Liver (tissue), 9 donors: ENCODE results near the gene IRS1. TPM values are rescaled to one million over a fixed set of nuclear protein-coding genes. Genes with fewer than 3 reads are reported as not detected.

Experiments
- DNase-seq: peaks from one replicate; pipeline ENCODE4 v3.0.0-alpha.2; 2017; ENCODE audit warnings: low spot score
- H3K27ac ChIP-seq, 2 donors: one replicate each; pipeline ENCODE4 v1.7.0; 2013; ENCODE audit warnings: inconsistent platforms in 2 of 2, low read length in 2 of 2, control low read depth in 1 of 2, low read depth in 1 of 2, mild to moderate bottlenecking in 1 of 2
- H3K27me3 ChIP-seq, 4 donors: one replicate each; pipeline versions ENCODE4 v1.6.1 to v1.7.0; 2013; ENCODE audit warnings: low read length in 3 of 4, inconsistent platforms in 1 of 4, mild to moderate bottlenecking in 1 of 4, moderate library complexity in 1 of 4; ENCODE audit not compliant: control insufficient read depth in 4 of 4, insufficient read depth in 4 of 4
- H3K36me3 ChIP-seq, 4 donors: one replicate each; pipeline versions ENCODE4 v1.6.1 to v1.7.0; 2013; ENCODE audit warnings: low read length in 3 of 4, mild to moderate bottlenecking in 3 of 4, low read depth in 1 of 4, moderate library complexity in 1 of 4; ENCODE audit not compliant: control insufficient read depth in 4 of 4, insufficient read depth in 3 of 4
- H3K4me1 ChIP-seq, 4 donors: one replicate each; pipeline versions ENCODE4 v1.6.1 to v1.7.0; 2013; ENCODE audit warnings: low read length in 3 of 4, mild to moderate bottlenecking in 3 of 4, moderate library complexity in 1 of 4; ENCODE audit not compliant: control insufficient read depth in 4 of 4, insufficient read depth in 4 of 4
- H3K4me3 ChIP-seq, 3 donors: one replicate each; pipeline versions ENCODE4 v1.6.1 to v1.7.0; 2013; ENCODE audit warnings: low read length in 3 of 3, control low read depth in 1 of 3, low read depth in 1 of 3, mild to moderate bottlenecking in 1 of 3
- H3K9ac ChIP-seq, 2 donors: one replicate each; pipeline ENCODE4 v1.7.0; 2013; ENCODE audit warnings: low read length in 2 of 2, mild to moderate bottlenecking in 2 of 2, moderate library complexity in 2 of 2, control low read depth in 1 of 2, low read depth in 1 of 2
- H3K9me3 ChIP-seq, 4 donors: one replicate each; pipeline versions ENCODE4 v1.6.1 to v1.7.0; 2013; ENCODE audit warnings: low read length in 3 of 4; ENCODE audit not compliant: control insufficient read depth in 4 of 4
- EGR1 ChIP-seq, 2 donors: IDR thresholded peaks; 2 replicates each; pipeline ENCODE4 v1.6.1; 2016 to 2018; ENCODE audit warnings: antibody characterized with exemption in 2 of 2, low read depth in 2 of 2
- FOXA1 ChIP-seq: IDR thresholded peaks from 2 replicates; pipeline ENCODE4 v1.6.1; 2016; ENCODE audit warnings: antibody characterized with exemption
- GABPA ChIP-seq, 2 donors: IDR thresholded peaks in 1 of 2; conservative IDR thresholded peaks in 1 of 2; 2 replicates each; pipeline ENCODE4 v1.6.1; 2016; ENCODE audit warnings: antibody characterized with exemption in 2 of 2, mild to moderate bottlenecking in 1 of 2, moderate library complexity in 1 of 2
- HNF4A ChIP-seq, 2 donors: conservative IDR thresholded peaks; 2 replicates each; pipeline ENCODE4 v1.6.1; 2016; ENCODE audit warnings: antibody characterized with exemption in 2 of 2, mild to moderate bottlenecking in 2 of 2
- HNF4G ChIP-seq: IDR thresholded peaks from 2 replicates; pipeline ENCODE4 v1.6.1; 2016; ENCODE audit warnings: antibody characterized with exemption
- JUND ChIP-seq, 2 donors: IDR thresholded peaks; 2 replicates each; pipeline ENCODE4 v1.6.1; 2016; ENCODE audit warnings: antibody characterized with exemption in 2 of 2
- NR2F2 ChIP-seq: IDR thresholded peaks from 2 replicates; pipeline ENCODE4 v1.6.1; 2016; ENCODE audit warnings: antibody characterized with exemption
- RAD21 ChIP-seq, 2 donors: IDR thresholded peaks; 2 replicates each; pipeline ENCODE4 v1.6.1; 2016; ENCODE audit warnings: antibody characterized with exemption in 2 of 2, mild to moderate bottlenecking in 2 of 2
- RXRA ChIP-seq, 2 donors: IDR thresholded peaks; 2 replicates each; pipeline ENCODE4 v1.6.1; 2017 to 2018; ENCODE audit warnings: antibody characterized with exemption in 2 of 2, mild to moderate bottlenecking in 1 of 2
- SP1 ChIP-seq: IDR thresholded peaks from 2 replicates; pipeline ENCODE4 v1.6.1; 2018; ENCODE audit warnings: antibody characterized with exemption, mild to moderate bottlenecking
- TAF1 ChIP-seq: conservative IDR thresholded peaks from 2 replicates; pipeline ENCODE4 v1.6.1; 2016; ENCODE audit warnings: antibody characterized with exemption, mild to moderate bottlenecking
- YY1 ChIP-seq: IDR thresholded peaks from 2 replicates; pipeline ENCODE4 v1.6.1; 2016; ENCODE audit warnings: antibody characterized with exemption, mild to moderate bottlenecking
- WGBS: extraction: QIAGEN DNeasy Blood & Tissue Kit; methylation state at CpG from one replicate; pipeline ENCODE4 v1.1.7; 2013; 5-methylcytosine and 5-hydroxymethylcytosine counted together
- polyA plus RNA-seq, 2 donors: library from polyadenylated mRNA; stranded (reverse) in 1 of 2; unstranded in 1 of 2; fragments of 200-250 nt in 1 of 2; fragments of >200 nt in 1 of 2; fragmentation: Nextera tagmentation in 1 of 2; extraction: Ambion mirVana in 1 of 2; gene quantifications; one replicate each; pipeline versions ENCODE4 v1.2.1 to v1.2.3, GENCODE V29; 2013 to 2015
- total RNA-seq, 2 donors: library from RNA; depleted of rRNA; stranded (reverse); fragments of >200 nt; gene quantifications; one replicate each; pipeline ENCODE4 v1.2.3, GENCODE V29; 2014
- TF ChIP-seq, protein P1 (sequence below): IDR thresholded peaks from 2 replicates; pipeline ENCODE4 v1.6.1; 2016; ENCODE audit warnings: antibody characterized with exemption
- TF ChIP-seq, protein P2 (sequence below): IDR thresholded peaks from 2 replicates; pipeline ENCODE4 v1.6.1; 2016; ENCODE audit warnings: antibody characterized with exemption
- TF ChIP-seq, protein P3 (sequence below): IDR thresholded peaks from 2 replicates; pipeline ENCODE4 v1.6.1; 2016; ENCODE audit warnings: antibody characterized with exemption
- TF ChIP-seq, protein P4 (sequence below): fragments of 150-350 bp; IDR thresholded peaks from 2 replicates; pipeline ENCODE4 v1.5.1; 2017; ENCODE audit warnings: improper control_type of control experiment, low read depth, low read length; ENCODE audit not compliant: missing input control
- TF ChIP-seq, protein P5 (sequence below): IDR thresholded peaks from 2 replicates; pipeline ENCODE4 v1.6.1; 2016; ENCODE audit warnings: antibody characterized with exemption, mild to moderate bottlenecking
- donor health status: healthy.
- donor health status: healthy.
- donor health status: healthy.
- donor health status: healthy.
- donor health status: healthy.

IRS1 gene
- total and polyA plus RNA-seq, 4 donors, result 7.4 to 11.6 (median 8.6) TPM

DNA sequence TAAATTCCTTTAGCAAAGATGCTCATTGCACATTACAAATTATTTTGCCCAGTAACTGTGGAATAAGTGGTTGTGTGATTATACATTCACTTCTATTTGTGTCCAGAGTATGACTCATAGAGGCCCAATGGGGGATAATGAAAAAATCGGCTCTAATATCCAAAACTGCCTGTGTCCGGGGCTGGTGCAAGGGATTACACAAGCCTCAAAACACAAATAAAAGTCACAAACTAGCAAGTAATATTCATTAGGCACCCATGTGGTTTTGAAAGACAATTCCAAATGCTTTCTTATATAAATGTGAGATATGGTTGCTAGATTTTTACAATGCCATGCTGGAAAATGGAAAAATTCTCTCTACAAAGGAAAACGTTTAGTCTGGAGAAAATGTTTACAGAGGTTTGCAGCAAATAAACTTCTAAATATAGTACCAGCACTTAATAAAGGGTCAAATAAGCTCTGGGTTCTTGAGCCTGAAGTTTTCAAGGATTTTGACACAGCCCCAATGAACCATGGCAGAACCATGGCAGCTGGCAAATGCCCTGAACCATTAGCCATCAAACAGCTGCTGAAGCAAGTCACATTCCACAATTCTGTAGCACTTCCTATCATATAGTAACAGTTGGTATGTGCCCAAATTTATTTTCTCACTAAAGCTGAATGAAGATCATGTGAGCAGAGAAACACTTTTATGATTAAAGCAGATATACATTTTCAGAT lies 40.5 kb downstream of the IRS1 start:
- Histone ChIP-seq H3K4me1 (peaks cover 9 to 52% (median 34%) of the 10 kb centered on the region in 4 donors), H3K4me3 (no peak overlapping the region), H3K27ac (peak overlapping the region; percentile 70 to 83), H3K27me3 (no peaks in the 10 kb centered on the region), H3K9ac (peak overlapping the region in 1 of 2 donors; percentile 37), H3K36me3 (no peaks in the 10 kb centered on the region), H3K9me3 (no peaks in the 10 kb centered on the region)
- peak; percentile 84 to 94 for TF ChIP-seq JUND (IDR thresholded peaks at IDR 0.05)
- TF ChIP-seq, protein P1, sequence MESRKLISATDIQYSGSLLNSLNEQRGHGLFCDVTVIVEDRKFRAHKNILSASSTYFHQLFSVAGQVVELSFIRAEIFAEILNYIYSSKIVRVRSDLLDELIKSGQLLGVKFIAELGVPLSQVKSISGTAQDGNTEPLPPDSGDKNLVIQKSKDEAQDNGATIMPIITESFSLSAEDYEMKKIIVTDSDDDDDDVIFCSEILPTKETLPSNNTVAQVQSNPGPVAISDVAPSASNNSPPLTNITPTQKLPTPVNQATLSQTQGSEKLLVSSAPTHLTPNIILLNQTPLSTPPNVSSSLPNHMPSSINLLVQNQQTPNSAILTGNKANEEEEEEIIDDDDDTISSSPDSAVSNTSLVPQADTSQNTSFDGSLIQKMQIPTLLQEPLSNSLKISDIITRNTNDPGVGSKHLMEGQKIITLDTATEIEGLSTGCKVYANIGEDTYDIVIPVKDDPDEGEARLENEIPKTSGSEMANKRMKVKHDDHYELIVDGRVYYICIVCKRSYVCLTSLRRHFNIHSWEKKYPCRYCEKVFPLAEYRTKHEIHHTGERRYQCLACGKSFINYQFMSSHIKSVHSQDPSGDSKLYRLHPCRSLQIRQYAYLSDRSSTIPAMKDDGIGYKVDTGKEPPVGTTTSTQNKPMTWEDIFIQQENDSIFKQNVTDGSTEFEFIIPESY, result no peak
- no peak for TF ChIP-seq TAF1
- peak; percentile 15 to 31 for TF ChIP-seq HNF4A (conservative IDR thresholded peaks at IDR 0.05)
- no peak for TF ChIP-seq RXRA (IDR thresholded peaks at IDR 0.05)
- TF ChIP-seq RAD21 (IDR thresholded peaks at IDR 0.05), result peak; percentile 17 to 24
- TF ChIP-seq, protein P2, sequence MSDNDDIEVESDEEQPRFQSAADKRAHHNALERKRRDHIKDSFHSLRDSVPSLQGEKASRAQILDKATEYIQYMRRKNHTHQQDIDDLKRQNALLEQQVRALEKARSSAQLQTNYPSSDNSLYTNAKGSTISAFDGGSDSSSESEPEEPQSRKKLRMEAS, result no peak
- TF ChIP-seq, protein P3, sequence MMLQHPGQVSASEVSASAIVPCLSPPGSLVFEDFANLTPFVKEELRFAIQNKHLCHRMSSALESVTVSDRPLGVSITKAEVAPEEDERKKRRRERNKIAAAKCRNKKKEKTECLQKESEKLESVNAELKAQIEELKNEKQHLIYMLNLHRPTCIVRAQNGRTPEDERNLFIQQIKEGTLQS, result peak; percentile 75
- peak; percentile 24 for TF ChIP-seq YY1
- TF ChIP-seq EGR1 (IDR thresholded peaks at IDR 0.05; ENCODE audit: low read depth in 2 of 2), result no peak
- no peak for TF ChIP-seq FOXA1
- WGBS, result 27% methylated on average over 3 of the region's 3 CpGs
- DNase-seq, result no peak

DNA sequence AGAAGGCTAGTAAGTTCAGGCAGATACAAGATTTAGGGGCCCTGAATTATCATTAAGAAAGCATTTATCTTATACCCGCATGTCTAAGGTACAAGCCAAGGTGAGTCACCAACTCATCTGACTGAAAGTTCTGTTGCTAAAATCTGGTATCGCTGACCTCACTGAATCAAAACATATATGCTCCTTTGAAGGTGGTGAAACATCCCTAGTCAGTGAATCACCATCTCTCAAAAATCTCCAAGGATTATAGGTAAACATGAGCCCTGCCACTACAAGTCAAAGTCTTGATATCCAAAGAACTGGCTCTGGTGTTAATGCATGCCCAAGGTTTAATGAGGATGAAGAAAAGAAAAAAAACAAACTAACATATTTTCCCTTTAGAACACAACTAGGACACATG lies 43.5 kb downstream of the IRS1 start:
- no peak overlapping the region for H3K9ac ChIP-seq
- DNase-seq, result no peak
- 94% methylated on average over 2 of the region's 2 CpGs for WGBS
- no peak overlapping the region for H3K4me3 ChIP-seq
- H3K36me3 ChIP-seq, result no peaks in the 10 kb centered on the region
- peak overlapping the region; percentile 59 to 67 for H3K27ac ChIP-seq
- H3K27me3 ChIP-seq, result no peaks in the 10 kb centered on the region
- peaks cover 9 to 44% (median 30%) of the 10 kb centered on the region in 4 donors for H3K4me1 ChIP-seq
- H3K9me3 ChIP-seq, result no peaks in the 10 kb centered on the region
- TF ChIP-seq SP1, result no peak

DNA sequence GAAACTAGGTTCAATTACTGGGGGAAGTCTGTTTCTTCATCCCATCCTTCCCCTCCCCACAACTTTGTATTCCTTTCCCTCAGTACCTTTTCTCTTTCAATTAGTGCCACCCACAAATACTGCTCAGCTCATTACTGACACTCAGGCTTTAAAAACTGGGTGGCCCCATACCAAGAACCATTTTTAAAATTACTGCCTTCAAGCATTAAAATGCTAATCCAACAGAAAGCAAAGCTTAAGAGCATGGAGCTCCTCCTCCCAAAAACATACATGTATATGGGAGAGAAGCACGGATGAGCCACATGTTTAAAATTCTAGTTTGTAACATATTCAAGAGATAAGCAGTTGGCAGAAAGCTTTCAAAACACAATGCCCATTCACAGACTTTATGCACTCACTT lies 44.0 kb downstream of the IRS1 start:
- H3K36me3 ChIP-seq, result no peaks in the 10 kb centered on the region

More for the DNA sequence above, 44.0 kb downstream of the IRS1 start:
- H3K27ac ChIP-seq, result peak overlapping the region; percentile 59 to 67
- no peak overlapping the region for H3K9ac ChIP-seq
- TF ChIP-seq, protein P4, sequence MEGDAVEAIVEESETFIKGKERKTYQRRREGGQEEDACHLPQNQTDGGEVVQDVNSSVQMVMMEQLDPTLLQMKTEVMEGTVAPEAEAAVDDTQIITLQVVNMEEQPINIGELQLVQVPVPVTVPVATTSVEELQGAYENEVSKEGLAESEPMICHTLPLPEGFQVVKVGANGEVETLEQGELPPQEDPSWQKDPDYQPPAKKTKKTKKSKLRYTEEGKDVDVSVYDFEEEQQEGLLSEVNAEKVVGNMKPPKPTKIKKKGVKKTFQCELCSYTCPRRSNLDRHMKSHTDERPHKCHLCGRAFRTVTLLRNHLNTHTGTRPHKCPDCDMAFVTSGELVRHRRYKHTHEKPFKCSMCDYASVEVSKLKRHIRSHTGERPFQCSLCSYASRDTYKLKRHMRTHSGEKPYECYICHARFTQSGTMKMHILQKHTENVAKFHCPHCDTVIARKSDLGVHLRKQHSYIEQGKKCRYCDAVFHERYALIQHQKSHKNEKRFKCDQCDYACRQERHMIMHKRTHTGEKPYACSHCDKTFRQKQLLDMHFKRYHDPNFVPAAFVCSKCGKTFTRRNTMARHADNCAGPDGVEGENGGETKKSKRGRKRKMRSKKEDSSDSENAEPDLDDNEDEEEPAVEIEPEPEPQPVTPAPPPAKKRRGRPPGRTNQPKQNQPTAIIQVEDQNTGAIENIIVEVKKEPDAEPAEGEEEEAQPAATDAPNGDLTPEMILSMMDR, result no peak
- TF ChIP-seq FOXA1 (no peak), HNF4A (conservative IDR thresholded peaks at IDR 0.05) (no peak), GABPA (IDR thresholded peaks at IDR 0.05 in 1 of 2, conservative IDR thresholded peaks at IDR 0.05 in 1 of 2) (no peak), NR2F2 (no peak), RXRA (IDR thresholded peaks at IDR 0.05) (no peak), RAD21 (IDR thresholded peaks at IDR 0.05) (no peak), EGR1 (IDR thresholded peaks at IDR 0.05; ENCODE audit: low read depth in 2 of 2) (no peak), JUND (IDR thresholded peaks at IDR 0.05) (no peak), HNF4G (no peak), YY1 (no peak)
- TF ChIP-seq, protein P5, sequence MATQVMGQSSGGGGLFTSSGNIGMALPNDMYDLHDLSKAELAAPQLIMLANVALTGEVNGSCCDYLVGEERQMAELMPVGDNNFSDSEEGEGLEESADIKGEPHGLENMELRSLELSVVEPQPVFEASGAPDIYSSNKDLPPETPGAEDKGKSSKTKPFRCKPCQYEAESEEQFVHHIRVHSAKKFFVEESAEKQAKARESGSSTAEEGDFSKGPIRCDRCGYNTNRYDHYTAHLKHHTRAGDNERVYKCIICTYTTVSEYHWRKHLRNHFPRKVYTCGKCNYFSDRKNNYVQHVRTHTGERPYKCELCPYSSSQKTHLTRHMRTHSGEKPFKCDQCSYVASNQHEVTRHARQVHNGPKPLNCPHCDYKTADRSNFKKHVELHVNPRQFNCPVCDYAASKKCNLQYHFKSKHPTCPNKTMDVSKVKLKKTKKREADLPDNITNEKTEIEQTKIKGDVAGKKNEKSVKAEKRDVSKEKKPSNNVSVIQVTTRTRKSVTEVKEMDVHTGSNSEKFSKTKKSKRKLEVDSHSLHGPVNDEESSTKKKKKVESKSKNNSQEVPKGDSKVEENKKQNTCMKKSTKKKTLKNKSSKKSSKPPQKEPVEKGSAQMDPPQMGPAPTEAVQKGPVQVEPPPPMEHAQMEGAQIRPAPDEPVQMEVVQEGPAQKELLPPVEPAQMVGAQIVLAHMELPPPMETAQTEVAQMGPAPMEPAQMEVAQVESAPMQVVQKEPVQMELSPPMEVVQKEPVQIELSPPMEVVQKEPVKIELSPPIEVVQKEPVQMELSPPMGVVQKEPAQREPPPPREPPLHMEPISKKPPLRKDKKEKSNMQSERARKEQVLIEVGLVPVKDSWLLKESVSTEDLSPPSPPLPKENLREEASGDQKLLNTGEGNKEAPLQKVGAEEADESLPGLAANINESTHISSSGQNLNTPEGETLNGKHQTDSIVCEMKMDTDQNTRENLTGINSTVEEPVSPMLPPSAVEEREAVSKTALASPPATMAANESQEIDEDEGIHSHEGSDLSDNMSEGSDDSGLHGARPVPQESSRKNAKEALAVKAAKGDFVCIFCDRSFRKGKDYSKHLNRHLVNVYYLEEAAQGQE, result no peak
- TF ChIP-seq, protein P1, result no peak
- no peaks in the 10 kb centered on the region for H3K9me3 ChIP-seq
- H3K4me3 ChIP-seq, result no peak overlapping the region
- no peak for DNase-seq
- 47% methylated on average over 1 of the region's 1 CpG for WGBS
- peaks cover 9 to 39% (median 26%) of the 10 kb centered on the region in 4 donors for H3K4me1 ChIP-seq
- H3K27me3 ChIP-seq, result no peaks in the 10 kb centered on the region
